Motor neuron (in vitro differentiated cells): Measurements from ENCODE around the gene PAIP1. TPM values are rescaled to one million over a fixed set of nuclear protein-coding genes. Genes with fewer than 3 reads are reported as not detected.
"Not testable (repeated sequence)": the region's sequence is repeated elsewhere in the genome, so short reads cannot be mapped to it uniquely, and the experiment has no call there.

ENCODE experiments used
- ATAC-seq, 8 experiments: fragments of 200-7000 bp; cut with Tn5 transposase; replicated peaks in 6 of 8; 2 replicates each; pipeline ENCODE4 v1.8.0; 2021; ENCODE audit warnings: mild to moderate bottlenecking in 8 of 8, moderate library complexity in 8 of 8
- H3K27ac ChIP-seq, 2 donors: fragments of 250-450 bp; sonication (Bioruptor Pico); 2 replicates each; pipeline ENCODE4 v1.9.0; 2021; ENCODE audit warnings: antibody characterized with exemption in 2 of 2, mild to moderate bottlenecking in 2 of 2, moderate library complexity in 1 of 2
- H3K4me1 ChIP-seq, 2 donors: fragments of 250-450 bp; sonication (Bioruptor Pico); replicated peaks in 1 of 2; 2 replicates each; pipeline ENCODE4 v1.6.1; 2021; ENCODE audit warnings: antibody characterized with exemption in 2 of 2, mild to moderate bottlenecking in 2 of 2, moderate library complexity in 1 of 2
- H3K4me3 ChIP-seq, 5 donors: fragments of 250-450 bp; sonication (Bioruptor Pico); 2 replicates each; pipeline ENCODE4 v1.9.0; 2021; ENCODE audit warnings: antibody characterized with exemption in 5 of 5, mild to moderate bottlenecking in 5 of 5, moderate library complexity in 4 of 5
- WGBS, 10 experiments: fragments of 450-650 bp; shearing (Covaris generic); methylation state at CpG; one replicate each; pipeline ENCODE4 v1.0.0; 2022; 5-methylcytosine and 5-hydroxymethylcytosine counted together
- in situ Hi-C, 9 experiments: fragments of 400-800 bp; cut with MboI; loops; one replicate each; pipeline ENCODE4 v1.15.0; 2021; ENCODE audit warnings: low sequenced_read_pairs in 9 of 9, low pct_unique_long_range_greater_than_20kb in 2 of 9; ENCODE audit not compliant: unreplicated experiment in 9 of 9
- total RNA-seq, 8 experiments: library from RNA; unstranded; fragments of 300-600 nt; gene quantifications; 2 replicates each; pipeline versions ENCODE4 v1.2.3 to v1.2.4, GENCODE V29; 2022

The PAIP1 gene
- 100 to 1,000 TPM in 2 of 8 experiments, 10 to 100 TPM in 6; 74.4 to 126 (median 88.0) TPM for total RNA-seq

GRCh38 chr5:43556857-43557542, at the start of gene PAIP1:
TSS of gene PAIP1 (minus strand) at chr5:43557077. CDS start at chr5:43556846, 231 bp downstream.
- in situ Hi-C loops: loop anchor here in 1 of 9 experiments (10.0 kb wide), 1 partner anchor 48 kb away; the partner anchor contains the start of gene NNT
- WGBS, 10 experiments: 0 to 10% (median 0%) methylated on average over 2 to 5 of the region's 79 CpGs; no CpG with 5 or more reads in 7 of the 10 experiments
- Histone ChIP-seq H3K4me1 (peaks cover 16 to 28% of the 10 kb centered on the region in 2 donors), H3K27ac (peak within 1 kb of the TSS; percentile 94 to 97), H3K4me3 (peak within 1 kb of the TSS; percentile 76 to 99 (median 88))
- peak; percentile 60 to 90 (median 86) for ATAC-seq

GRCh38 chr5:43606351-43606750, 49.5 kb upstream of the PAIP1 start:
- WGBS, 10 experiments: 37 to 100% (median 82%) methylated on average over 1 to 3 of the region's 3 CpGs; no CpG with 5 or more reads in 1 of the 10 experiments
- no peak overlapping the region for H3K27ac ChIP-seq
- in situ Hi-C loops: loop anchor here in 1 of 9 experiments (10.0 kb wide), 1 partner anchor 52 kb away; the partner anchor contains the start of gene PAIP1
- H3K4me1 ChIP-seq: peaks cover 12 to 15% of the 10 kb centered on the region in 2 donors
- ATAC-seq: no peak
- H3K4me3 ChIP-seq: no peak overlapping the region

- Histone ChIP-seq H3K4me1 (peaks cover 12 to 17% of the 10 kb centered on the region in 2 donors), H3K27ac (no peak overlapping the region), H3K4me3 (peak overlapping the region in 3 of 5 donors; percentile 60 to 80 (median 78))
- WGBS, 10 experiments: 90 to 100% (median 100%) methylated on average over 1 to 2 of the region's 4 CpGs; no CpG with 5 or more reads in 6 of the 10 experiments
- in situ Hi-C loops: loop anchor here in 1 of 9 experiments (10.0 kb wide), 1 partner anchor 50 kb away; the partner anchor contains the start of gene PAIP1
- ATAC-seq: no peak
Observed at GRCh38 chr5:43604699-43605098, 47.8 kb upstream of the PAIP1 start.

GRCh38 chr5:43603344-43604217, 46.7 kb upstream of the PAIP1 start:
- in situ Hi-C loops: loop anchor here in 1 of 9 experiments (10.0 kb wide), 1 partner anchor 49 kb away; the partner anchor contains the start of gene PAIP1
- Histone ChIP-seq H3K27ac (peak overlapping the region; percentile 51 to 76), H3K4me3 (peak overlapping the region; percentile 60 to 80 (median 73)), H3K4me1 (peaks cover 12 to 17% of the 10 kb centered on the region in 2 donors)
- peak; percentile 23 to 72 (median 61) for ATAC-seq
- 0 to 21% (median 9%) methylated on average over 4 to 25 of the region's 49 CpGs; no CpG with 5 or more reads in 3 of the 10 experiments for WGBS, 10 experiments

- peak within 1 kb of the TSS; percentile 60 to 80 (median 73) for H3K4me3 ChIP-seq
- ATAC-seq: peak; percentile 70 to 88 (median 84)
- peak within 1 kb of the TSS; percentile 51 to 76 for H3K27ac ChIP-seq
- WGBS, 10 experiments: 0% methylated on average over 1 to 5 of the region's 60 CpGs; no CpG with 5 or more reads in 4 of the 10 experiments
- in situ Hi-C loops: loop anchor here in 1 of 9 experiments (10.0 kb wide), 1 partner anchor 48 kb away; the partner anchor contains the start of gene PAIP1
- peaks cover 12 to 17% of the 10 kb centered on the region in 2 donors for H3K4me1 ChIP-seq
Observed at GRCh38 chr5:43602461-43603343, 45.8 kb upstream of the PAIP1 start, which contains the start of gene NNT. TSS of gene NNT (plus strand) at chr5:43603180. CDS start at chr5:43609196, 6,016 bp downstream.

- in situ Hi-C loops: loop anchor here in 1 of 9 experiments (10.0 kb wide), 1 partner anchor 47 kb away; the partner anchor contains the start of gene PAIP1
- H3K27ac ChIP-seq: no peak overlapping the region
- 18 to 74% (median 36%) methylated on average over 1 to 8 of the region's 8 CpGs for WGBS, 10 experiments
Observed at GRCh38 chr5:43601454-43602260, 44.8 kb upstream of the PAIP1 start.

GRCh38 chr5:43598927-43599326, 42.0 kb upstream of the PAIP1 start:
- H3K4me3 ChIP-seq, H3K27ac ChIP-seq, ATAC-seq, in situ Hi-C loops: not testable (repeated sequence)
- peaks cover 4 to 12% of the 10 kb centered on the region in 2 donors for H3K4me1 ChIP-seq
- WGBS, 10 experiments: 86 to 100% (median 100%) methylated on average over 1 of the region's 1 CpG; no CpG with 5 or more reads in 5 of the 10 experiments

More at GRCh38 chr5:43601454-43602260, 44.8 kb upstream of the PAIP1 start:
- Histone ChIP-seq H3K4me1 (peaks cover 12 to 17% of the 10 kb centered on the region in 2 donors), H3K4me3 (peak overlapping the region; percentile 60 to 80 (median 73))
- peak in 1 of 8 experiments; percentile 12 for ATAC-seq

- Histone ChIP-seq H3K27ac (no peak overlapping the region), H3K4me1 (no peaks in the 10 kb centered on the region), H3K4me3 (no peak overlapping the region)
- ATAC-seq: no peak
- in situ Hi-C loops: no loop called here
Observed at GRCh38 chr5:43592363-43592762, 35.5 kb upstream of the PAIP1 start.

GRCh38 chr5:43590700-43591099, 33.8 kb upstream of the PAIP1 start:
- Histone ChIP-seq H3K4me1 (no peaks in the 10 kb centered on the region), H3K4me3 (no peak overlapping the region), H3K27ac (no peak overlapping the region)
- in situ Hi-C loops: no loop called here
- ATAC-seq: peak in 3 of 8 experiments; percentile 72 to 89 (median 87)

- in situ Hi-C loops: no loop called here
- ATAC-seq: no peak
- 83 to 100% (median 100%) methylated on average over 1 of the region's 1 CpG; no CpG with 5 or more reads in 3 of the 10 experiments for WGBS, 10 experiments
- Histone ChIP-seq H3K4me1 (no peaks in the 10 kb centered on the region), H3K27ac (no peak overlapping the region), H3K4me3 (no peak overlapping the region)
Observed at GRCh38 chr5:43589310-43589709, 32.4 kb upstream of the PAIP1 start.

GRCh38 chr5:43588842-43589241, 32.0 kb upstream of the PAIP1 start:
- Histone ChIP-seq H3K4me1 (no peaks in the 10 kb centered on the region), H3K27ac (no peak overlapping the region), H3K4me3 (no peak overlapping the region)
- WGBS, 10 experiments: 0 to 100% (median 63%) methylated on average over 1 of the region's 1 CpG; no CpG with 5 or more reads in 3 of the 10 experiments
- no peak for ATAC-seq
- in situ Hi-C loops: no loop called here
